SK-N-SH (cell line): Measurements from ENCODE around the gene ACSL6.

Experiments
- POLR2AphosphoS5 ChIP-seq: IDR thresholded peaks from 2 replicates; pipeline ENCODE4 v1.6.1; 2012; ENCODE audit warnings: low read depth, low read length
- TF ChIP-seq, protein P1 (sequence below): fragments of 200-600 bp; sonication (generic); IDR thresholded peaks from 2 replicates; pipeline ENCODE4 v1.6.1; 2017; ENCODE audit warnings: antibody characterized with exemption, mild to moderate bottlenecking, moderate library complexity

DNA sequence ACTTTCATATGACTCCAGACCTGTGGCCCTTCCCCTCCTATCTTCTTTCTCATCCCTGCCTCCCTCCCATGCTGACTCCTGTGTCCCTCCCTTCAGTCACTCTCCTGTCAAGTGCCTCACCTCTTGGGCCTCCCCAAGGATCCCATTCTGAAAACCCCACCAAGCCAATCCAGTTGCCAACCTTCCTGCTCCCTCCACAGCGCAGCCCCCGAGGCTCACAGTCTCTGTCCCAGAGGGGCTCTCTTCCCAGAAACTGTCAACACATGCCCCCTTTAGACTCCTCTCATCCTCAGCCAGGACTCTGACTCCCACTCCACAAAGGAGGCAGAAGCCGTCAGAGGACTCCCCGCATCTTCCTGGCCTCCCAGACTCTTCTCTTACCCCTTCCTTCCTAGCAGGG lies 30.8 kb downstream of the ACSL6 start:
- TF ChIP-seq, protein P1, sequence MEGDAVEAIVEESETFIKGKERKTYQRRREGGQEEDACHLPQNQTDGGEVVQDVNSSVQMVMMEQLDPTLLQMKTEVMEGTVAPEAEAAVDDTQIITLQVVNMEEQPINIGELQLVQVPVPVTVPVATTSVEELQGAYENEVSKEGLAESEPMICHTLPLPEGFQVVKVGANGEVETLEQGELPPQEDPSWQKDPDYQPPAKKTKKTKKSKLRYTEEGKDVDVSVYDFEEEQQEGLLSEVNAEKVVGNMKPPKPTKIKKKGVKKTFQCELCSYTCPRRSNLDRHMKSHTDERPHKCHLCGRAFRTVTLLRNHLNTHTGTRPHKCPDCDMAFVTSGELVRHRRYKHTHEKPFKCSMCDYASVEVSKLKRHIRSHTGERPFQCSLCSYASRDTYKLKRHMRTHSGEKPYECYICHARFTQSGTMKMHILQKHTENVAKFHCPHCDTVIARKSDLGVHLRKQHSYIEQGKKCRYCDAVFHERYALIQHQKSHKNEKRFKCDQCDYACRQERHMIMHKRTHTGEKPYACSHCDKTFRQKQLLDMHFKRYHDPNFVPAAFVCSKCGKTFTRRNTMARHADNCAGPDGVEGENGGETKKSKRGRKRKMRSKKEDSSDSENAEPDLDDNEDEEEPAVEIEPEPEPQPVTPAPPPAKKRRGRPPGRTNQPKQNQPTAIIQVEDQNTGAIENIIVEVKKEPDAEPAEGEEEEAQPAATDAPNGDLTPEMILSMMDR, result no peak
- no peak for TF ChIP-seq POLR2AphosphoS5
